A673 (cell line): Measurements from ENCODE around the gene SMIM24.
A peak's percentile ranks its signal among the peaks of the same experiment; 100 is the strongest.

ENCODE experiments used
- EZH2 ChIP-seq: fragments of 200-600 bp; sonication (generic); IDR thresholded peaks from 2 replicates; pipeline ENCODE4 v1.6.1; 2017; ENCODE audit warnings: borderline replicate concordance, low read depth, mild to moderate bottlenecking, mixed read lengths, antibody characterized with exemption, low read length; ENCODE audit not compliant: poor library complexity, severe bottlenecking
- TF ChIP-seq, protein P1 (sequence below): fragments of 300-800, 200-600 bp; sonication (generic); conservative IDR thresholded peaks from 2 replicates; pipeline ENCODE4 v1.5.1; 2017; ENCODE audit warnings: low read depth, mild to moderate bottlenecking, antibody characterized with exemption, low read length, moderate library complexity, mixed read lengths

DNA sequence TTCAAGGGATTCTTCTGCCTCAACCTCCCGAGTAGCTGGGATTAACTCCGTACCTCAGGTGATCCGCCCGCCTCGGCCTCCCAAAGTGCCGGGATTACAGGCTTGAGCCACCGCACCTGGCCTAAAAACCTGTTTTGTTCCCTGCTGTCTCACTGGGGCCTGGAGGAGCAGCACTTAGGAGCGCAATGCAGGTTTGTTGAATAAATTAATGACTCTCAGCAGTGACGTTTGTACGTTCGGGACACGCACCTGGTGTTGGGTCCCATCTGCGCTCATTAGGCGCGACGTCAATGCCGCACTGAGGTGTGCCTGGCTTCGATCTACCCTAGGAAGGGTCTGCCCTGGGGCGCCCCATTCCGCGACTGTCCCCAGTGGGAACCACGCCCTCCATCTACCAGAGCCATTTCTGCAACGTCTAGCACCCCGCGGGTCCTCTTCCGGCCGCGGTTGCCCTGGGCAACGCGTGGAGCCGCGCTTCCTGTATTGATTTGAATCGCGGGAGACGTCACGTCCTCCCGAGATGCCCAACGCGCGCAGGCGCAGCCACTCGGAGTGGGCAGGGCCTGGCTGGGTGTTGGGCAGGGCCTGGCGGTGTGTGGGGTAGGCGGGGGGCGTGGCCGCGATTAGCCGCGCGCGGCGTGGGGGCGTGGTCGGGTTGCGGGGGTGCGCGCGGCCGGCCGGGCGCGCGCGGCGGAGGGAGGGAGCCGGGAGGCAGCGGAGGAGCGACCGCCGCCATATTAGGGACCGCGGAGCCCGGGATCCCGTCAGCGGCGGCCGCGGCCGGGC is 25.5 kb upstream of the SMIM24 start, which contains the start of gene FZR1:
- TF ChIP-seq, protein P1, sequence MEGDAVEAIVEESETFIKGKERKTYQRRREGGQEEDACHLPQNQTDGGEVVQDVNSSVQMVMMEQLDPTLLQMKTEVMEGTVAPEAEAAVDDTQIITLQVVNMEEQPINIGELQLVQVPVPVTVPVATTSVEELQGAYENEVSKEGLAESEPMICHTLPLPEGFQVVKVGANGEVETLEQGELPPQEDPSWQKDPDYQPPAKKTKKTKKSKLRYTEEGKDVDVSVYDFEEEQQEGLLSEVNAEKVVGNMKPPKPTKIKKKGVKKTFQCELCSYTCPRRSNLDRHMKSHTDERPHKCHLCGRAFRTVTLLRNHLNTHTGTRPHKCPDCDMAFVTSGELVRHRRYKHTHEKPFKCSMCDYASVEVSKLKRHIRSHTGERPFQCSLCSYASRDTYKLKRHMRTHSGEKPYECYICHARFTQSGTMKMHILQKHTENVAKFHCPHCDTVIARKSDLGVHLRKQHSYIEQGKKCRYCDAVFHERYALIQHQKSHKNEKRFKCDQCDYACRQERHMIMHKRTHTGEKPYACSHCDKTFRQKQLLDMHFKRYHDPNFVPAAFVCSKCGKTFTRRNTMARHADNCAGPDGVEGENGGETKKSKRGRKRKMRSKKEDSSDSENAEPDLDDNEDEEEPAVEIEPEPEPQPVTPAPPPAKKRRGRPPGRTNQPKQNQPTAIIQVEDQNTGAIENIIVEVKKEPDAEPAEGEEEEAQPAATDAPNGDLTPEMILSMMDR = 0 out of 2 replicates have a peak, but pooled peaks have one; percentile 5
- TF ChIP-seq EZH2 = no peak
